Measurements from ENCODE around the gene SLC36A2. TPM values are rescaled to one million over a fixed set of nuclear protein-coding genes. Genes with fewer than 3 reads are reported as not detected.

SLC36A2 gene
- total and polyA plus RNA-seq, 2 donors (not counting 1 experiment from before 2014, with no cell fraction given): not detected

- peaks cover 33% of the 10 kb centered on the region for H3K27me3 Mint-ChIP-seq
- peaks cover 5 to 31% (median 21%) of the 10 kb centered on the region in 3 donors for H3K9me3 ChIP-seq (ENCODE audit: control extremely low read depth in 1 of 3, control insufficient read depth in 2 of 3, insufficient read depth in 1 of 3, low read length in 2 of 3)
- H2AFZ ChIP-seq (ENCODE audit: insufficient read depth, low read depth, low read length, poor library complexity, severe bottlenecking): no peak overlapping the region
- H4K20me1 ChIP-seq (ENCODE audit: control insufficient read depth, insufficient read depth, low read length, poor library complexity, severe bottlenecking): no peaks in the 10 kb centered on the region
- H3K27me3 ChIP-seq (replicated peaks in 1 of 4; ENCODE audit: control extremely low read depth in 1 of 4, control insufficient read depth in 3 of 4, insufficient read depth in 4 of 4, low read length in 3 of 4): peaks cover 0 to 10% (median 5%) of the 10 kb centered on the region in 4 experiments
- POLR2A ChIA-PET: no interaction called here
- DNase-seq (no peak), ATAC-seq (ENCODE audit: low read depth) (no peak)
- H3K9ac ChIP-seq (ENCODE audit: low read length): no peak overlapping the region
- no peak overlapping the region for H3K4me2 ChIP-seq (replicated peaks; ENCODE audit: low read depth, low read length, poor library complexity, severe bottlenecking)
- H3K27ac ChIP-seq (ENCODE audit: low read length in 2 of 2): no peak overlapping the region
- no peaks in the 10 kb centered on the region for H3K4me1 Mint-ChIP-seq
- TF ChIP-seq, protein P1, sequence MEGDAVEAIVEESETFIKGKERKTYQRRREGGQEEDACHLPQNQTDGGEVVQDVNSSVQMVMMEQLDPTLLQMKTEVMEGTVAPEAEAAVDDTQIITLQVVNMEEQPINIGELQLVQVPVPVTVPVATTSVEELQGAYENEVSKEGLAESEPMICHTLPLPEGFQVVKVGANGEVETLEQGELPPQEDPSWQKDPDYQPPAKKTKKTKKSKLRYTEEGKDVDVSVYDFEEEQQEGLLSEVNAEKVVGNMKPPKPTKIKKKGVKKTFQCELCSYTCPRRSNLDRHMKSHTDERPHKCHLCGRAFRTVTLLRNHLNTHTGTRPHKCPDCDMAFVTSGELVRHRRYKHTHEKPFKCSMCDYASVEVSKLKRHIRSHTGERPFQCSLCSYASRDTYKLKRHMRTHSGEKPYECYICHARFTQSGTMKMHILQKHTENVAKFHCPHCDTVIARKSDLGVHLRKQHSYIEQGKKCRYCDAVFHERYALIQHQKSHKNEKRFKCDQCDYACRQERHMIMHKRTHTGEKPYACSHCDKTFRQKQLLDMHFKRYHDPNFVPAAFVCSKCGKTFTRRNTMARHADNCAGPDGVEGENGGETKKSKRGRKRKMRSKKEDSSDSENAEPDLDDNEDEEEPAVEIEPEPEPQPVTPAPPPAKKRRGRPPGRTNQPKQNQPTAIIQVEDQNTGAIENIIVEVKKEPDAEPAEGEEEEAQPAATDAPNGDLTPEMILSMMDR (IDR thresholded peaks at IDR 0.05): no peak
- TF ChIP-seq EZH2 (IDR thresholded peaks at IDR 0.05; ENCODE audit: borderline replicate concordance, insufficient read depth, low read depth, low read length, poor library complexity, severe bottlenecking): no peak
- H3K27ac Mint-ChIP-seq: no peak overlapping the region
- CTCF ChIA-PET: no interaction called here
- no peaks in the 10 kb centered on the region for H3K36me3 ChIP-seq (replicated peaks in 1 of 2; ENCODE audit: control extremely low read depth in 1 of 2, control insufficient read depth in 1 of 2, extremely low read depth in 1 of 2, insufficient read depth in 2 of 2, low read length in 1 of 2)
- intact Hi-C loops (cut with micrococcal nuclease): no loop called here
- no peaks in the 10 kb centered on the region for H3K4me1 ChIP-seq (ENCODE audit: control insufficient read depth in 2 of 2, insufficient read depth in 2 of 2, low read length in 2 of 2)
- H3K79me2 ChIP-seq (ENCODE audit: control insufficient read depth, insufficient read depth, low read length): no peaks in the 10 kb centered on the region
- no peak overlapping the region for H3K4me3 Mint-ChIP-seq
- H3K4me3 ChIP-seq (ENCODE audit: control extremely low read depth in 1 of 5, extremely low read depth in 1 of 5, insufficient read depth in 1 of 5, low read depth in 2 of 5, low read length in 4 of 5): no peak overlapping the region
- peaks cover 24% of the 10 kb centered on the region for H3K9me3 Mint-ChIP-seq (ENCODE audit: insufficient read depth)
Observed at GRCh38 chr5:151363673-151364072, 16.3 kb upstream of the SLC36A2 start.

GRCh38 chr5:151362970-151363369 lies 15.6 kb upstream of the SLC36A2 start:
- ChIA-PET CTCF (no interaction called here), POLR2A (interaction anchor here (0.7 kb wide), 1 partner anchor 274 kb away, joined by 4 read pairs; no protein-coding TSS in a partner anchor)
- no peaks in the 10 kb centered on the region for H3K4me1 ChIP-seq (ENCODE audit: control insufficient read depth in 2 of 2, insufficient read depth in 2 of 2, low read length in 2 of 2)
- H3K27ac ChIP-seq (ENCODE audit: low read length in 2 of 2): no peak overlapping the region
- Mint-ChIP-seq H3K9me3 (ENCODE audit: insufficient read depth) (peaks cover 17% of the 10 kb centered on the region), H3K4me1 (no peaks in the 10 kb centered on the region), H3K4me3 (no peak overlapping the region), H3K27ac (no peak overlapping the region), H3K27me3 (peaks cover 33% of the 10 kb centered on the region)
- H3K36me3 ChIP-seq (replicated peaks in 1 of 2; ENCODE audit: control extremely low read depth in 1 of 2, control insufficient read depth in 1 of 2, extremely low read depth in 1 of 2, insufficient read depth in 2 of 2, low read length in 1 of 2): no peaks in the 10 kb centered on the region
- H3K4me2 ChIP-seq (replicated peaks; ENCODE audit: low read depth, low read length, poor library complexity, severe bottlenecking): no peak overlapping the region
- no peak for ATAC-seq (ENCODE audit: low read depth)
- no peaks in the 10 kb centered on the region for H4K20me1 ChIP-seq (ENCODE audit: control insufficient read depth, insufficient read depth, low read length, poor library complexity, severe bottlenecking)
- H3K79me2 ChIP-seq (ENCODE audit: control insufficient read depth, insufficient read depth, low read length): no peaks in the 10 kb centered on the region
- H3K9ac ChIP-seq (ENCODE audit: low read length): no peak overlapping the region
- intact Hi-C loops (cut with micrococcal nuclease): no loop called here
- H2AFZ ChIP-seq (ENCODE audit: insufficient read depth, low read depth, low read length, poor library complexity, severe bottlenecking): no peak overlapping the region
- no peak for TF ChIP-seq EZH2 (IDR thresholded peaks at IDR 0.05; ENCODE audit: borderline replicate concordance, insufficient read depth, low read depth, low read length, poor library complexity, severe bottlenecking)
- TF ChIP-seq, protein P1 (IDR thresholded peaks at IDR 0.05): no peak
- no peak for DNase-seq
- peaks cover 5 to 24% (median 21%) of the 10 kb centered on the region in 3 donors for H3K9me3 ChIP-seq (ENCODE audit: control extremely low read depth in 1 of 3, control insufficient read depth in 2 of 3, insufficient read depth in 1 of 3, low read length in 2 of 3)
- no peak overlapping the region for H3K4me3 ChIP-seq (ENCODE audit: control extremely low read depth in 1 of 5, extremely low read depth in 1 of 5, insufficient read depth in 1 of 5, low read depth in 2 of 5, low read length in 4 of 5)
- WGBS (ENCODE audit: insufficient coverage): 82% methylated on average over 2 of the region's 3 CpGs
- H3K27me3 ChIP-seq (replicated peaks in 1 of 4; ENCODE audit: control extremely low read depth in 1 of 4, control insufficient read depth in 3 of 4, insufficient read depth in 4 of 4, low read length in 3 of 4): peaks cover 0 to 10% (median 5%) of the 10 kb centered on the region in 4 experiments

Measured in B cell (primary cell).